Peyer's patch (tissue), 4 donors: ENCODE measurements around the gene SDHB. TPM values are rescaled to one million over a fixed set of nuclear protein-coding genes. Genes with fewer than 3 reads are reported as not detected.

Experiments used
- DNase-seq, 3 donors: peaks; one replicate each; pipeline ENCODE4 v3.0.0-alpha.2; 2017 to 2019
- H3K27ac ChIP-seq, 4 donors: fragments of 200-600 bp; sonication (generic); one replicate each; pipeline ENCODE4 v1.5.1; 2016 to 2019
- H3K27me3 ChIP-seq, 2 donors: fragments of 200-600 bp; sonication (generic); one replicate each; pipeline ENCODE4 v1.5.1; 2019
- H3K36me3 ChIP-seq, 3 donors: fragments of 200-600 bp; sonication (generic); one replicate each; pipeline ENCODE4 v1.5.1; 2016 to 2019
- H3K4me1 ChIP-seq, 4 donors: fragments of 200-600 bp; sonication (generic); one replicate each; pipeline ENCODE4 v1.5.1; 2016 to 2019
- H3K4me3 ChIP-seq, 4 donors: fragments of 200-600 bp; sonication (generic); 1 replicate in 3 of 4; 2 replicates in 1 of 4; pipeline ENCODE4 v1.5.1; 2016 to 2019; ENCODE audit warnings: mild to moderate bottlenecking in 1 of 4
- H3K9me3 ChIP-seq, 4 donors: fragments of 200-600 bp; sonication (generic); one replicate each; pipeline ENCODE4 v1.5.1; 2016 to 2019; ENCODE audit warnings: mild to moderate bottlenecking in 1 of 4
- CTCF ChIP-seq, 6 experiments: fragments of 450-650 bp in 4 of 6; fragments of 200-600 bp in 2 of 6; sonication (generic) in 1 of 6; IDR thresholded peaks; one replicate each; pipeline ENCODE4 v1.5.1; 2017 to 2019; ENCODE audit warnings: antibody characterized with exemption in 6 of 6, mild to moderate bottlenecking in 3 of 6, moderate library complexity in 1 of 6
- POLR2A ChIP-seq, 2 donors: fragments of 450-650 bp; IDR thresholded peaks; one replicate each; pipeline ENCODE4 v1.5.1; 2017; ENCODE audit warnings: antibody characterized with exemption in 2 of 2, mild to moderate bottlenecking in 2 of 2, moderate library complexity in 2 of 2
- total RNA-seq, 4 donors: library from RNA; depleted of rRNA; stranded (reverse); fragments of >200 nt; gene quantifications; one replicate each; pipeline ENCODE4 v1.1.0, GENCODE V29; 2016

Gene SDHB
- total RNA-seq, 4 donors from 2014 or later: 106 to 277 (median 175) TPM

DNA sequence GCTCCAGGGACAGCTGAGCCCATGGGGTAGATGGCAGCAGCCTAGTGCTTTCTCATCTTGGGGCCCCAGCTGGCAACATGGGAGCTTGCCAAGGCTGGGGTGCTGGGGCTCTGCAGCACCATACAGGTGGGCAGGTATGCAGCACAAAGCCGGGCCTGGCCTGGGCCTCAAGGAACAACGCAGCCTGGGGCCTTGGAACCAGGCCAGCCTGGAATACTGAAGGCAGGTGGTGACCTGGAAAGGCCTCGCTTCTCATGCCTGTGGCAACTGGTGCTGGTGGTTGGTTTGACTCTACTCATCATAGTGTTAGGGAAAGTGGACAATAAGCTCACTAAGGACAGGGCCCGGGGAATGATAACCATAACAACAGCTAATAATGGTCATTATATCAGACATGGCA lies 27.0 kb upstream of the SDHB start:
- no peak for TF ChIP-seq CTCF (IDR thresholded peaks at IDR 0.05)
- TF ChIP-seq POLR2A (IDR thresholded peaks at IDR 0.05): no peak
- DNase-seq: no peak
- Histone ChIP-seq H3K4me3 (no peak overlapping the region), H3K27me3 (no peaks in the 10 kb centered on the region), H3K27ac (no peak overlapping the region), H3K4me1 (no peaks in the 10 kb centered on the region), H3K9me3 (no peaks in the 10 kb centered on the region), H3K36me3 (no peaks in the 10 kb centered on the region)

GRCh38 chr1:17080085-17080759 lies 26.4 kb upstream of the SDHB start:
- H3K4me3 ChIP-seq: no peak overlapping the region
- H3K9me3 ChIP-seq: no peaks in the 10 kb centered on the region
- H3K4me1 ChIP-seq: no peaks in the 10 kb centered on the region
- H3K27ac ChIP-seq: no peak overlapping the region
- no peaks in the 10 kb centered on the region for H3K36me3 ChIP-seq
- DNase-seq: no peak
- TF ChIP-seq CTCF (IDR thresholded peaks at IDR 0.05) (no peak), POLR2A (IDR thresholded peaks at IDR 0.05) (no peak)
- H3K27me3 ChIP-seq: no peaks in the 10 kb centered on the region

DNA sequence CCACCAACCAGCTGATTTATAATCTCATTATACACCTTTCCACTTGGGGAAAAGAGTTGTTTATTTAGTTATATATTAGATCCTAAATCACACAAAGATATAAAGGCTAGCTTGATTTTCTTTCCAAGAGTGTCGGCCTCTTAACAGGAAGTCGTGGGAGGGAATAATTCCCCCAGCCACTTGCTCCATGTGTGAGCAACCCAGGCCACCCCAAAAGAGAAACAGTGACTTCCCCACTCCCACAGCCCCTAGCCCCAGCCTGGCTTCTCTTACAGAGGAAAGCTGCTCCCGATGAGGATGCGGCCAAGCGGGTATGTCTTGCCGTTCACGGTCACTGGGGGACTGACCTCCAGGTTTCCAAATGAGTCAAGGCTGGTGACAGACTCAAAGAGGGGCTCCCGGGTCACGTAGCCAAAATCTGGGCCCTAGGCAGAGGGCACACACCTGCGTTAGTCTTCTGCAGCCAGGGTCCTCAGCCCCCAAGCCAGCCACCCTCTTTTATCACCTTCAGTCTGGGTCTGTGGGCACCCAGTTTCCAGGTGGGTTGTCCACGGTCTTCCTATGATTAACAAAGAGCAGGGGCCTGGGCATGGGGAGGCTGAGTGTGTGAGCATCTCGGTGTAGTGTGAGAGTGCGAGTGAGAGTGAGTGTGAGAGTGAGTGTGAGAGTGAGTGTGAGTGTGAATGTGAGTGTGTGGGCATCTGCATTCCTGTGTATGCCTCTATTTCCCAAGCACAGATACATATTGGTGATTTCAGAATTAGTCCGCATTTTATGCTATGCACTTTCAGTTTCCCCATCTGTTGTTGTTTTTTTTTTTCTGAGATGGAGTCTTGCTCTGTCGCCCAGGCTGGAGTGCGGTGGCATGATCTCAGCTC lies 25.4 kb upstream of the SDHB start:
- Histone ChIP-seq H3K36me3 (no peaks in the 10 kb centered on the region), H3K9me3 (no peaks in the 10 kb centered on the region), H3K4me1 (no peaks in the 10 kb centered on the region), H3K27ac (no peak overlapping the region), H3K27me3 (no peaks in the 10 kb centered on the region), H3K4me3 (no peak overlapping the region)
- no peak for TF ChIP-seq POLR2A (IDR thresholded peaks at IDR 0.05)
- no peak for TF ChIP-seq CTCF (IDR thresholded peaks at IDR 0.05)
- no peak for DNase-seq

DNA sequence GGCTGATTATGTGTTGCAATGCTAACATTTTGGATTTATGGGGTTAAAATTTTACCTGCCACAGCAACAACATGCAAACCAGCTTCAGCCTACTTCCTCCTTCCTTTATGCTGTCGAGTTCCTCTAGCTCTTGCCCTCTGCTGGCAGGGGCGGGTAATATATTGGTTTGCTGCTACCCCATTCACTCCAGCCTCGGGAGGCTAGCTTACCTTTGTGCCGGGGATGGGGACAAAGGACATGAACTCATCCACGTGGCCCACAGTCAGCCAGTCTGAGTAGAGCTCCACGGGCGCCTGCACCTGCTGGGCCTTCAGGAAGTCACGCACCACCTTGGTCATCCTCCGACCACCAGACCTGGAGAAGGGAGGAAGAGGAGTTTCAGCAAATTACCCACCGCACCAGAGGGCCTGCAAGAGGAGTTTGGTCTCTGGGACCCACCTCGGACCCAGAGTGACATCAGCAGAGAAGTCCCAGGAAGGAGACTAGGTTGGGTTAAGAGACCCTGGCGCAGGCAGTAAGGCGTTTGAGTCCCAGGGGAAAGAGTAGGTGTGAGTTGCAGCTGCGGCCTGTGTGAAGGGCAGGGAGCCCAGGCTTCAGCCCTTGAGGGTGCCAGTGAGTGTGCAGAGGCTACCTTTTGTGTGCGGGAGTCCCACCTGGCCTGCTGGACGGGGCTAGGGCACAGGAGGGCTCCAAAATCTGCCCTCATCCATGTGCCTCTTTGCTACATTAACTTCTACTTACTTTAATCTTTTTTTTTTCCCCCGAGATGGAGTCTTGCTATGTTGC lies 21.8 kb upstream of the SDHB start:
- Histone ChIP-seq H3K36me3 (no peaks in the 10 kb centered on the region), H3K27me3 (no peaks in the 10 kb centered on the region), H3K4me3 (no peak overlapping the region), H3K27ac (no peak overlapping the region), H3K9me3 (no peaks in the 10 kb centered on the region), H3K4me1 (no peaks in the 10 kb centered on the region)
- peak in 1 of 3 donors; percentile 53 for DNase-seq
- TF ChIP-seq CTCF (IDR thresholded peaks at IDR 0.05) (peak in 4 of 6 experiments; percentile 22 to 60 (median 44)), POLR2A (IDR thresholded peaks at IDR 0.05) (no peak)

DNA sequence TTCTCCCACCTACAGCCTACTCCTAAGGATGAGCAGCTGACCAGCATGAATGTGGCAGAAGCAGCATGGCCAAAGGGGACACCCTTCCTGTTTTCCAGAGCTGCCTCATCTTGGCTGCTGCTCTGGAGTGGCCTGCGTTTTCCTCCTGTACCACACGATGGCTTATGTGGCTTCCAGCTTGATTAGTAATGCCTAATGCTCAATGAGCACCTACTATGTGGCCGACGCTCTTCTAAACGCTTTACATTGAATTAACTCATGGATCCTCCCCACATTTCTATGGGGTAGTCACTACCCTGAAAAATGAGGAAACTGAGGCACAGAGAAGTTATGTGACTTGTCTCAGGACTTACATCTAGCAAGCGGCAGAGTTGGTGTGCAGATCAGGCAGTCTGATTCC lies 18.0 kb upstream of the SDHB start:
- no peak overlapping the region for H3K27ac ChIP-seq
- H3K36me3 ChIP-seq: peaks cover 0 to 4% (median 0%) of the 10 kb centered on the region in 3 donors
- H3K27me3 ChIP-seq: no peaks in the 10 kb centered on the region
- H3K4me1 ChIP-seq: no peaks in the 10 kb centered on the region
- no peaks in the 10 kb centered on the region for H3K9me3 ChIP-seq
- no peak for TF ChIP-seq POLR2A (IDR thresholded peaks at IDR 0.05)
- TF ChIP-seq CTCF (IDR thresholded peaks at IDR 0.05): no peak
- no peak overlapping the region for H3K4me3 ChIP-seq
- DNase-seq: no peak
